ENCODE data around the gene SORCS2. TPM values are rescaled to one million over a fixed set of nuclear protein-coding genes. Genes with fewer than 3 reads are reported as not detected.

Gene SORCS2
- total RNA-seq, 2 experiments from 2014 or later, result not detected

GRCh38 chr4:7275490-7276154, 83.3 kb downstream of the SORCS2 start:
- ATAC-seq, result no peak
- CTCF ChIA-PET, result no interaction called here
- no peaks in the 10 kb centered on the region for H3K4me1 Mint-ChIP-seq (ENCODE audit: low read depth)
- H3K27me3 Mint-ChIP-seq (ENCODE audit: low read depth), result no peaks in the 10 kb centered on the region
- no peak overlapping the region for H3K27ac Mint-ChIP-seq
- no peak for DNase-seq
- no peaks in the 10 kb centered on the region for H3K36me3 Mint-ChIP-seq (ENCODE audit: low read depth)
- H3K4me3 Mint-ChIP-seq, result no peak overlapping the region
- POLR2A ChIA-PET, result no interaction called here
- no peaks in the 10 kb centered on the region for H3K9me3 Mint-ChIP-seq (ENCODE audit: insufficient read depth)

- ATAC-seq (no peak), DNase-seq (no peak)
- no peaks in the 10 kb centered on the region for H3K36me3 Mint-ChIP-seq (ENCODE audit: low read depth)
- H3K9me3 Mint-ChIP-seq (ENCODE audit: insufficient read depth), result no peaks in the 10 kb centered on the region
- no peak overlapping the region for H3K4me3 Mint-ChIP-seq
- no peaks in the 10 kb centered on the region for H3K4me1 Mint-ChIP-seq (ENCODE audit: low read depth)
- no peaks in the 10 kb centered on the region for H3K27me3 Mint-ChIP-seq (ENCODE audit: low read depth)
- H3K27ac Mint-ChIP-seq, result no peak overlapping the region
- ChIA-PET POLR2A (no interaction called here), CTCF (no interaction called here)
Measured at GRCh38 chr4:7276515-7276914, 84.2 kb downstream of the SORCS2 start.

- H3K4me1 Mint-ChIP-seq (ENCODE audit: low read depth), result no peaks in the 10 kb centered on the region
- ChIA-PET CTCF (no interaction called here), POLR2A (no interaction called here)
- H3K27me3 Mint-ChIP-seq (ENCODE audit: low read depth), result peaks cover 3% of the 10 kb centered on the region
- DNase-seq (no peak), ATAC-seq (no peak)
- no peaks in the 10 kb centered on the region for H3K36me3 Mint-ChIP-seq (ENCODE audit: low read depth)
- H3K27ac Mint-ChIP-seq, result no peak overlapping the region
- H3K4me3 Mint-ChIP-seq, result no peak overlapping the region
- H3K9me3 Mint-ChIP-seq (ENCODE audit: insufficient read depth), result no peaks in the 10 kb centered on the region
Measured at GRCh38 chr4:7278071-7278765, 85.9 kb downstream of the SORCS2 start.

- ChIA-PET CTCF (no interaction called here), POLR2A (no interaction called here)
- peaks cover 3% of the 10 kb centered on the region for H3K27me3 Mint-ChIP-seq (ENCODE audit: low read depth)
- no peak for DNase-seq
- H3K4me3 Mint-ChIP-seq, result no peak overlapping the region
- no peak overlapping the region for H3K27ac Mint-ChIP-seq
- H3K9me3 Mint-ChIP-seq (ENCODE audit: insufficient read depth), result no peaks in the 10 kb centered on the region
- ATAC-seq, result no peak
- H3K4me1 Mint-ChIP-seq (ENCODE audit: low read depth), result no peaks in the 10 kb centered on the region
- H3K36me3 Mint-ChIP-seq (ENCODE audit: low read depth), result no peaks in the 10 kb centered on the region
Measured at GRCh38 chr4:7278981-7279380, 86.6 kb downstream of the SORCS2 start.

GRCh38 chr4:7279902-7280301, 87.6 kb downstream of the SORCS2 start:
- Mint-ChIP-seq H3K36me3 (ENCODE audit: low read depth) (no peaks in the 10 kb centered on the region), H3K4me1 (ENCODE audit: low read depth) (no peaks in the 10 kb centered on the region), H3K4me3 (no peak overlapping the region), H3K27ac (no peak overlapping the region), H3K9me3 (ENCODE audit: insufficient read depth) (no peaks in the 10 kb centered on the region), H3K27me3 (ENCODE audit: low read depth) (peaks cover 3% of the 10 kb centered on the region)
- POLR2A ChIA-PET, result no interaction called here
- DNase-seq (no peak), ATAC-seq (no peak)
- CTCF ChIA-PET, result no interaction called here

GRCh38 chr4:7280926-7281690, 88.8 kb downstream of the SORCS2 start:
- no peak for DNase-seq
- POLR2A ChIA-PET, result no interaction called here
- Mint-ChIP-seq H3K9me3 (ENCODE audit: insufficient read depth) (no peaks in the 10 kb centered on the region), H3K27ac (no peak overlapping the region), H3K4me3 (no peak overlapping the region), H3K36me3 (ENCODE audit: low read depth) (no peaks in the 10 kb centered on the region), H3K27me3 (ENCODE audit: low read depth) (peaks cover 3% of the 10 kb centered on the region), H3K4me1 (ENCODE audit: low read depth) (no peaks in the 10 kb centered on the region)
- CTCF ChIA-PET, result no interaction called here
- no peak for ATAC-seq

GRCh38 chr4:7281691-7282665, 89.6 kb downstream of the SORCS2 start:
- CTCF ChIA-PET, result no interaction called here
- ATAC-seq (no peak), DNase-seq (no peak)
- H3K4me3 Mint-ChIP-seq, result no peak overlapping the region
- no peaks in the 10 kb centered on the region for H3K9me3 Mint-ChIP-seq (ENCODE audit: insufficient read depth)
- peaks cover 3% of the 10 kb centered on the region for H3K27me3 Mint-ChIP-seq (ENCODE audit: low read depth)
- POLR2A ChIA-PET, result no interaction called here
- no peak overlapping the region for H3K27ac Mint-ChIP-seq
- no peaks in the 10 kb centered on the region for H3K4me1 Mint-ChIP-seq (ENCODE audit: low read depth)
- no peaks in the 10 kb centered on the region for H3K36me3 Mint-ChIP-seq (ENCODE audit: low read depth)

- H3K27ac Mint-ChIP-seq, result no peak overlapping the region
- no peak for ATAC-seq
- H3K27me3 Mint-ChIP-seq (ENCODE audit: low read depth), result peaks cover 3% of the 10 kb centered on the region
- no peaks in the 10 kb centered on the region for H3K4me1 Mint-ChIP-seq (ENCODE audit: low read depth)
- no peak for DNase-seq
- POLR2A ChIA-PET, result no interaction called here
- H3K4me3 Mint-ChIP-seq, result no peak overlapping the region
- CTCF ChIA-PET, result no interaction called here
- H3K36me3 Mint-ChIP-seq (ENCODE audit: low read depth), result no peaks in the 10 kb centered on the region
- no peaks in the 10 kb centered on the region for H3K9me3 Mint-ChIP-seq (ENCODE audit: insufficient read depth)
Measured at GRCh38 chr4:7282786-7283440, 90.6 kb downstream of the SORCS2 start.

- Mint-ChIP-seq H3K27me3 (ENCODE audit: low read depth) (peaks cover 3% of the 10 kb centered on the region), H3K9me3 (ENCODE audit: insufficient read depth) (no peaks in the 10 kb centered on the region), H3K36me3 (ENCODE audit: low read depth) (no peaks in the 10 kb centered on the region)
Measured at GRCh38 chr4:7285244-7286094, 93.1 kb downstream of the SORCS2 start.

GRCh38 chr4:7286170-7286569, 93.8 kb downstream of the SORCS2 start:
- Mint-ChIP-seq H3K36me3 (ENCODE audit: low read depth) (no peaks in the 10 kb centered on the region), H3K9me3 (ENCODE audit: insufficient read depth) (no peaks in the 10 kb centered on the region), H3K27me3 (ENCODE audit: low read depth) (peaks cover 3% of the 10 kb centered on the region), H3K4me1 (ENCODE audit: low read depth) (no peaks in the 10 kb centered on the region), H3K27ac (no peak overlapping the region), H3K4me3 (no peak overlapping the region)
- ChIA-PET POLR2A (no interaction called here), CTCF (no interaction called here)
- ATAC-seq (no peak), DNase-seq (no peak)

More at GRCh38 chr4:7285244-7286094, 93.1 kb downstream of the SORCS2 start:
- H3K4me3 Mint-ChIP-seq, result no peak overlapping the region
- POLR2A ChIA-PET, result no interaction called here
- no peaks in the 10 kb centered on the region for H3K4me1 Mint-ChIP-seq (ENCODE audit: low read depth)
- no peak for ATAC-seq
- CTCF ChIA-PET, result no interaction called here
- no peak overlapping the region for H3K27ac Mint-ChIP-seq
- DNase-seq, result no peak

GRCh38 chr4:7286798-7287197, 94.5 kb downstream of the SORCS2 start:
- no peaks in the 10 kb centered on the region for H3K36me3 Mint-ChIP-seq (ENCODE audit: low read depth)
- no peak overlapping the region for H3K4me3 Mint-ChIP-seq
- ChIA-PET POLR2A (no interaction called here), CTCF (no interaction called here)
- H3K9me3 Mint-ChIP-seq (ENCODE audit: insufficient read depth), result no peaks in the 10 kb centered on the region
- peaks cover 3% of the 10 kb centered on the region for H3K27me3 Mint-ChIP-seq (ENCODE audit: low read depth)
- no peaks in the 10 kb centered on the region for H3K4me1 Mint-ChIP-seq (ENCODE audit: low read depth)
- H3K27ac Mint-ChIP-seq, result no peak overlapping the region
- DNase-seq, result no peak
- ATAC-seq, result no peak

All from activated CD8-positive, alpha-beta T cell treated with anti-CD3 and anti-CD28 coated beads, Interleukin-2, amount 10 ng/mL, durations not matched to agents 7 days and 5 days (primary cell).